Forelimb muscle (tissue), 1 donor: ENCODE data around the gene SLC12A4. TPM values are rescaled to one million over a fixed set of nuclear protein-coding genes. Genes with fewer than 3 reads are reported as not detected.
A peak's percentile ranks its signal among the peaks of the same experiment; 100 is the strongest.
"Not testable (repeated sequence)": the region's sequence is repeated elsewhere in the genome, so short reads cannot be mapped to it uniquely, and the experiment has no call there.

Experiments
- DNase-seq: peaks from one replicate; pipeline ENCODE4 v3.0.0-alpha.2; 2013; ENCODE audit warnings: low read depth
- polyA plus RNA-seq: library from polyadenylated mRNA; unstranded; fragments of 120-200 nt; gene quantifications from one replicate; pipeline ENCODE4 v1.2.1, GENCODE V29; 2013; ENCODE audit not compliant: insufficient read length

SLC12A4 gene
- polyA plus RNA-seq, 1 donor: 40.4 TPM

GRCh38 chr16:67941469-67942199 is 26.8 kb downstream of the SLC12A4 start:
- no peak for DNase-seq

- no peak for DNase-seq
Measured at GRCh38 chr16:67940446-67941089, 27.9 kb downstream of the SLC12A4 start.

DNA sequence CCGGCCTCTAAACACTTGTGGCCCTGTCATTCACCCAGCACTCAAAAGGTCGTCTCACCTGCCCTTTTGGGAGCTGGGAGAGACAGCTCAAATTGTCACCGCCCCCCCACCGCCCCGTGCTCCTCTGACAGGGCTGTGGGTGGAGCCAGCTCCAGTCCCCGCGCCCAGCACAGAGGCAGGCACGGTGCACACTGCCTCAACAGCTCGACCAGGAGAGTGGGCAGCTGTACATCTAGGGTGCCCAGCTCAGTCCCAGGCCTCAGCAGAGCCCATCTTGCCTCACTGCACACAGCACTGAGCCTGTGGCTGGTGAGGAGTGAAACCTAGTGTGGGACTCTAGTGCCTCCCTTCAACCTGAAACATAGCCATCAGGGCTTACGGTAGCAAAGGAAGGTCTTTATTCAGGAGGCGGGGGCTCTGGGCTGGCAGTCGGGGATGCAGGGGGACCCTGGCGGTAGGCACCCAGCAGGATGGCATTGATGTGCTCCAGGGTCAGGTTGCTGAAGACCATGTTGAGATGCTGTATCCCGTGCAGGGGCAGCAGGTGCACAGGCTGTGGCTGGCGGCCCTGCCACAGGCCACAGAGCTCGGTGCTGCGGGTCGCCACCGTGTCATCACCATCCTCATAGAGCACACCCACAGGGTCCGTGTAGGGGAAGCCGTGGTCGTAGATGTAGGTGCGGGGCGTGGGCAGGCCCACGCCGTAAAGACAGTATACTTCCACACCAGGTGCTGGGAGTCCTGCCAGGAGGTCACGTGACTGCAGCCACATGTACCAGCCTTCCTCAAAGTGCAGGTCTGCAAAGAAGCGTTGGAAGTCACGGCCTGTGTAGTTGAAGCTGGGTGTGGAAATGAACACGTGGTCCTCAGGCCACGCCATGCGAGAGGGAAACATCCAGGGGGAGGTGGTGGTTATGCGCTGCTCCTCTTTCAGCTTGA is 28.7 kb downstream of the SLC12A4 start:
- DNase-seq: no peak

DNA sequence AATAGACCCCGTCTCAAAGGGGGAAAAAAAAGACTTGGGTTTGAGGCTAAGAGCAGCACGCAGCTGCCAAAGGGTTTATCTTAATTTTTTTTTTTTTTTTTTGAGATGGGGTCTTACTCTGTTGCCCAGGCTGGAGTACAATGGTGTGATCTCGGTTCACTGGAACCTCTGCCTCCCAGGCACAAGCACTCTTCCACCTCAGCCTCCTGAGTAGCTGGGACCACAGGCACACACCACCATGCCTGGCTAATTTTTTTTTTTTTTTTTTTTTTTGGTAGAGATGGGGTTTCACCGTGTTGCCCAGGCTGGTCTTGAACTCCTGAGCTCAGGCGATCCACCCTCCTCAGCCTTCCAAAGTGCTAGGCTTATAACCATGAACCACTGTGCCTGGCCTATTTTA is 30.7 kb downstream of the SLC12A4 start:
- DNase-seq: not testable (repeated sequence)

- DNase-seq: peak; percentile 59
Measured at GRCh38 chr16:67936880-67937605, 31.4 kb downstream of the SLC12A4 start.

GRCh38 chr16:67936124-67936879 is 32.1 kb downstream of the SLC12A4 start, which contains the start of gene PSMB10:
TSS of gene PSMB10 (minus strand) at chr16:67936850. CDS start at chr16:67936749, 101 bp downstream.
- no peak for DNase-seq

- peak; percentile 83 for DNase-seq
Measured at GRCh38 chr16:67935402-67936123, 32.9 kb downstream of the SLC12A4 start.

- no peak for DNase-seq
Measured at GRCh38 chr16:67935101-67935401, 33.4 kb downstream of the SLC12A4 start.

- DNase-seq: no peak
Measured at GRCh38 chr16:67934306-67935100, 33.9 kb downstream of the SLC12A4 start.

- no peak for DNase-seq
Measured at GRCh38 chr16:67933805-67934204, 34.6 kb downstream of the SLC12A4 start.

GRCh38 chr16:67932462-67932840 is 36.0 kb downstream of the SLC12A4 start:
- DNase-seq: no peak

- DNase-seq: no peak
Measured at GRCh38 chr16:67931712-67932461, 36.5 kb downstream of the SLC12A4 start, which contains the start of gene CTRL. TSS of gene CTRL (minus strand) at chr16:67931862. CDS start at chr16:67931852, 10 bp downstream.

DNA sequence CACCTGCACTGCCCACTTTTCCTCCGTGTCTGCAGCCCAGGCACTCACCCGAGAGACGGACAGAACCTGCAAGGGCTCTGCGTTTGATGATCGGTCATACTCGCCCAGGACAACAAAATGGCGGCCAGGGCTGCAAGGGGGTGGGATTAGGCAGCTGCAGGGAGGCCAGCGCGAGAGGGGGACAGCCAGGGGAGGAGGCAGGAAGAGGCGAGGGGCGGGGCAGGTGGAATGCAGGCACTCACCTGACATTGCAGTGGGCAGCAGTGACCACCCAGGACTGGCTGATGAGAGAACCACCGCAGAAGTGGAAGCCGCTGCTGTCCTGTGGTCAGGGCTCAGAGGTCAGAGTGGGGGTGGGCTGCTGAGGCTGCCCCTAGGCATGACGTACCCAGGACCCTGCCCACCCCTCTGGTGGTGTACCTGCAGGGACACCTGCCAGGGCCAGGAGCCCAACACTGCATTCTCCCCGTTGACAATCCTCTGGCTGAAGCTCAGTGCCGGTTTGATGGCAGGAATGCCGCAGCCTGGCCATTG is 37.7 kb downstream of the SLC12A4 start:
- no peak for DNase-seq

- no peak for DNase-seq
Measured at GRCh38 chr16:67930191-67930590, 38.2 kb downstream of the SLC12A4 start.

DNA sequence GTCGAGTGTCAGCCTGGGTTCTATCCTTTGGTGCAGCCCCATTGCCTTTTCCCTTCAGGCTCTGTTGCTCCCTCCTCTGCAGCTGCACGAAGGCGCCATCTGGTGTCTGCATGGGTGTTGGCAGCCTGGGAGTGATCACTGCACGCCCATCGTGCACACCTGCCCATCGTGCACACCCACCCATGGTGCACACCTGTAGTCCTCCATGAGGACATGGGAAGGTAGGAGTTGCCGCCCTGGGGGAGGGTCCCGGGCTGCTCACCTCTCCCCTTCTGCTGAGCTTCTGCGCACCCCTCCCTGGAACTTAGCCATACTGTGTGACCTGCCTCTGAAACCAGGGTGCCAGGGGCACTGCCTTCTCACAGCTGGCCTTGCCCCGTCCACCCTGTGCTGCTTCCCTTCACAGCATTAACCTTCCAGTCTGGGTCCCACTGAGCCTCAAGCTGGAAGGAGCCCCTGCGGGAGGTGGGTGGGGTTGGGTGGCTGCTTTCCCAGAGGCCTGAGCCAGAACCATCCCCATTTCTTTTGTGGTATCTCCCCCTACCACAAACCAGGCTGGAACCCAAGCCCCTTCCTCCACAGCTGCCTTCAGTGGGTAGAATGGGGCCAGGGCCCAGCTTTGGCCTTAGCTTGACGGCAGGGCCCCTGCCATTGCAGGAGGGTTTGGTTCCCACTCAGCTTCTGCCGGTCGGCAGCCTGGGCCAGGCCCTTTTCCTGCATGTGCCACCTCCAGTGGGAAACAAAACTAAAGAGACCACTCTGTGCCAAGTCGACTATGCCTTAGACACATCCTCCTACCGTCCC is 39.7 kb downstream of the SLC12A4 start:
- no peak for DNase-seq

DNA sequence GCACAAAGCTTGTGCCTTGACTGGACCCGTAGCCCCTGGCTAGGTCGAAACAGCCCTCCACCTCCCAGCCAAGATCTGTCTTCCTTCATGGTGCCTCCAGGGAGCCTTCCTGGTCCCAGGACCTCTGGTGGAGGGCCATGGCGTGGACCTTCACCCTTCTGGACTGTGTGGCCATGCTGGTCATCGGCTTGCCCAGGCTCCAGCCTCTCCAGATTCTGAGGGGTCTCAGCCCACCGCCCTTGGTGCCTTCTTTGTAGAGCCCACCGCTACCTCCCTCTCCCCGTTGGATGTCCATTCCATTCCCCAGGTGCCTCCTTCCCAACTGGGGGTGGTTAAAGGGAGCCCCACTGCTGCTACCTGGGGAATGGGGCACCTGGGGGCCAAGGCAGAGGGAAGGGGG is 40.3 kb downstream of the SLC12A4 start:
- DNase-seq: no peak

DNA sequence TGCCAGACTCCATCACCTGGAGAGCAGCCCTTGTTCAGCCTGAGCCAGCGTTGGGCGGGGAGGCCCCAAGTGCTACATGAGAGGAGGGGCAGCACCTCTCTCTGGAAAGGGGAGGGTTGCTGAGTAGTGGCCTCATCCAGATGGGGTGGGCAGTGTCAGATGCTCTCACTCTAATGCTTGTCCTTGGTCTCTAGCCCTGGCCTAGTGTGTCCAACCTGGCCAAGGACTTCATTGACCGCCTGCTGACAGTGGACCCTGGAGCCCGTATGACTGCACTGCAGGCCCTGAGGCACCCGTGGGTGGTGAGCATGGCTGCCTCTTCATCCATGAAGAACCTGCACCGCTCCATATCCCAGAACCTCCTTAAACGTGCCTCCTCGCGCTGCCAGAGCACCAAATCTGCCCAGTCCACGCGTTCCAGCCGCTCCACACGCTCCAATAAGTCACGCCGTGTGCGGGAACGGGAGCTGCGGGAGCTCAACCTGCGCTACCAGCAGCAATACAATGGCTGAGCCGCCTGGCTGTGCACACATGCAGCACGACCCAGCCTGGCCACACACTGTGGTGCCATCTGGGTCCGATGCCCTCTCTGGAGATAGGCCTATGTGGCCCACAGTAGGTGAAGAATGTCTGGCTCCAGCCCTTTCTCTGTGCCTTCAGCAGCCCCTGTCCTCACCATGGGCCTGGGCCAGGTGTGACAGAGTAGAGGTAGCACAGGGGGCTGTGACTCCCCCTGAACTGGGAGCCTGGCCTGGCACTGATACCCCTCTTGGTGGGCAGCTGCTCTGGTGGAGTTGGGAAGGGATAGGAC is 41.1 kb downstream of the SLC12A4 start:
- no peak for DNase-seq
